Heart left ventricle (tissue), 16 donors: ENCODE data around the gene BRSK1. TPM values are rescaled to one million over a fixed set of nuclear protein-coding genes. Genes with fewer than 3 reads are reported as not detected.
A peak's percentile ranks its signal among the peaks of the same experiment; 100 is the strongest.

Experiments
- ATAC-seq, 4 donors: fragments of 200-7000 bp; cut with Tn5 transposase; one replicate each; pipeline ENCODE4 v1.9.1; 2020 to 2022; ENCODE audit warnings: moderate library complexity in 4 of 4, mild to moderate bottlenecking in 3 of 4, moderate number of reproducible peaks in 1 of 4
- DNase-seq, 5 donors: peaks; one replicate each; pipeline ENCODE4 v3.0.0-alpha.2; 2020
- H3K27ac ChIP-seq, 12 donors: fragments of 200-600 bp; sonication (generic) in 4 of 12; one replicate each; pipeline versions ENCODE4 v1.5.0 to v1.8.0; 2016 to 2022; ENCODE audit warnings: mild to moderate bottlenecking in 2 of 12
- H3K27me3 ChIP-seq, 9 donors: fragments of 200-600 bp; sonication (generic) in 2 of 9; one replicate each; pipeline versions ENCODE4 v1.5.1 to v1.8.0; 2016 to 2022; ENCODE audit warnings: mild to moderate bottlenecking in 3 of 9
- H3K36me3 ChIP-seq, 9 donors: fragments of 200-600 bp; sonication (generic) in 2 of 9; one replicate each; pipeline versions ENCODE4 v1.5.0 to v1.8.0; 2018 to 2022; ENCODE audit warnings: mild to moderate bottlenecking in 2 of 9
- H3K4me1 ChIP-seq, 12 donors: fragments of 200-600 bp; sonication (generic) in 4 of 12; one replicate each; pipeline versions ENCODE4 v1.5.0 to v1.8.0; 2016 to 2022; ENCODE audit warnings: mild to moderate bottlenecking in 3 of 12
- H3K4me3 ChIP-seq, 12 donors: fragments of 200-600 bp; sonication (generic) in 4 of 12; one replicate each; pipeline versions ENCODE4 v1.5.0 to v1.8.0; 2017 to 2022; ENCODE audit warnings: mild to moderate bottlenecking in 9 of 12, moderate library complexity in 4 of 12
- H3K9me3 ChIP-seq, 12 donors: fragments of 200-600 bp; sonication (generic) in 4 of 12; one replicate each; pipeline versions ENCODE4 v1.5.0 to v1.8.0; 2016 to 2022; ENCODE audit warnings: mild to moderate bottlenecking in 1 of 12
- POLR2A ChIP-seq, 2 donors: fragments of 450-650 bp; IDR thresholded peaks; one replicate each; pipeline ENCODE4 v1.6.1; 2017; ENCODE audit warnings: antibody characterized with exemption in 2 of 2, mild to moderate bottlenecking in 2 of 2, moderate library complexity in 2 of 2
- WGBS, 4 donors: extraction: QIAGEN DNeasy Blood & Tissue Kit in 2 of 4; methylation state at CpG; one replicate each; pipeline versions ENCODE4 v1.1.5 to v1.1.7; 2013 to 2018; 5-methylcytosine and 5-hydroxymethylcytosine counted together
- intact Hi-C, 10 donors: fragments of 100-400 bp; cut with DNase I; formaldehyde crosslinking; loops; one replicate each; pipeline versions ENCODE4 v1.11.1 to v1.14.2; 2022
- polyA plus RNA-seq, 2 donors: library from polyadenylated mRNA; stranded (reverse); fragments of 200-250 nt; gene quantifications; one replicate each; pipeline ENCODE4 v1.2.3, GENCODE V29; 2013
- total RNA-seq, 9 donors: library from RNA; depleted of rRNA in 2 of 9; stranded (reverse); fragments of >200 nt in 2 of 9; fragmentation: NEBNext Ultra II Directional in 3 of 9; extraction: Animal tissue kit (Norgen Biotek cat#: 25700) in 3 of 9; gene quantifications; one replicate each; pipeline versions ENCODE4 v1.1.0 to v1.2.4, GENCODE V29; 2016 to 2023
- TF ChIP-seq, protein P1 (sequence below), 12 donors: fragments of 200-600 bp; sonication (generic) in 4 of 12; IDR thresholded peaks; one replicate each; pipeline versions ENCODE4 v1.5.0 to v1.8.0; 2018 to 2022; ENCODE audit warnings: antibody characterized with exemption in 12 of 12, mild to moderate bottlenecking in 5 of 12
- donor health status: ischemic (EF 13 %, LVEDD 7.1; RV severe dilation, severe dysfunction).
- donor health status: healthy with polysubstance abuse.
- donor health status: DM: no; HTN: yes; CAD: no.
- donor health status: DM: no; HTN: no; CAD: no.
- donor health status: ischemic (EF 25% LVEDD 6.9; RV normal size, moderate dysfunction).
- donor health status: ischemic (EF 25% LVEDD 5.7; RV mildly dilated, moderate dysfunction).
- donor health status: healthy.
- donor health status: DM: yes; HTN: yes; CAD: no.
- donor health status: ischemic (EF 35%, LVEDD 5.7; RV mildly dilated, moderate dysfunction).
- donor health status: nonischemic (EF 11% LVEDD 7.7; RV severe dilation, severe dysfunction).
- donor health status: DM: yes; HTN: yes; CAD: no.
- donor health status: PGD.
- donor health status: ischemic (EF 29% LVEDD 5.4; RV normal size, mild dysfunction).
- donor health status: nonischemic (EF 23%, LVEDD 6.1; RV moderate dilation, normal function).

BRSK1 gene
- total and polyA plus RNA-seq, 11 donors = 1.6 to 7.4 (median 2.1) TPM

GRCh38 chr19:55265173-55265572 lies 18.6 kb upstream of the BRSK1 start:
- Histone ChIP-seq H3K4me1 (peaks cover 0 to 2% (median 0%) of the 10 kb centered on the region in 12 donors), H3K36me3 (peaks cover 0 to 17% (median 3%) of the 10 kb centered on the region in 9 donors), H3K27me3 (no peaks in the 10 kb centered on the region), H3K27ac (no peak overlapping the region), H3K4me3 (no peak overlapping the region), H3K9me3 (no peaks in the 10 kb centered on the region)
- no peak for DNase-seq
- 89 to 96% (median 92%) methylated on average over 16 of the region's 16 CpGs for WGBS, 4 donors
- no peak for ATAC-seq
- TF ChIP-seq, protein P1, sequence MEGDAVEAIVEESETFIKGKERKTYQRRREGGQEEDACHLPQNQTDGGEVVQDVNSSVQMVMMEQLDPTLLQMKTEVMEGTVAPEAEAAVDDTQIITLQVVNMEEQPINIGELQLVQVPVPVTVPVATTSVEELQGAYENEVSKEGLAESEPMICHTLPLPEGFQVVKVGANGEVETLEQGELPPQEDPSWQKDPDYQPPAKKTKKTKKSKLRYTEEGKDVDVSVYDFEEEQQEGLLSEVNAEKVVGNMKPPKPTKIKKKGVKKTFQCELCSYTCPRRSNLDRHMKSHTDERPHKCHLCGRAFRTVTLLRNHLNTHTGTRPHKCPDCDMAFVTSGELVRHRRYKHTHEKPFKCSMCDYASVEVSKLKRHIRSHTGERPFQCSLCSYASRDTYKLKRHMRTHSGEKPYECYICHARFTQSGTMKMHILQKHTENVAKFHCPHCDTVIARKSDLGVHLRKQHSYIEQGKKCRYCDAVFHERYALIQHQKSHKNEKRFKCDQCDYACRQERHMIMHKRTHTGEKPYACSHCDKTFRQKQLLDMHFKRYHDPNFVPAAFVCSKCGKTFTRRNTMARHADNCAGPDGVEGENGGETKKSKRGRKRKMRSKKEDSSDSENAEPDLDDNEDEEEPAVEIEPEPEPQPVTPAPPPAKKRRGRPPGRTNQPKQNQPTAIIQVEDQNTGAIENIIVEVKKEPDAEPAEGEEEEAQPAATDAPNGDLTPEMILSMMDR (IDR thresholded peaks at IDR 0.05) = no peak
- TF ChIP-seq POLR2A (IDR thresholded peaks at IDR 0.05) = no peak
- intact Hi-C loops = no loop called here

GRCh38 chr19:55265723-55266386 lies 17.9 kb upstream of the BRSK1 start:
- no peak for DNase-seq
- Histone ChIP-seq H3K36me3 (peaks cover 0 to 21% (median 4%) of the 10 kb centered on the region in 9 donors), H3K4me3 (no peak overlapping the region), H3K27me3 (no peaks in the 10 kb centered on the region), H3K27ac (no peak overlapping the region), H3K4me1 (no peaks in the 10 kb centered on the region), H3K9me3 (no peaks in the 10 kb centered on the region)
- ATAC-seq = peak in 1 of 4 donors; percentile 16
- 94 to 97% (median 95%) methylated on average over 12 of the region's 12 CpGs for WGBS, 4 donors
- TF ChIP-seq, protein P1 (IDR thresholded peaks at IDR 0.05) = no peak
- no peak for TF ChIP-seq POLR2A (IDR thresholded peaks at IDR 0.05)
- intact Hi-C loops = no loop called here

- no peaks in the 10 kb centered on the region for H3K27me3 ChIP-seq
- H3K9me3 ChIP-seq = no peaks in the 10 kb centered on the region
- 96 to 99% (median 98%) methylated on average over 3 of the region's 3 CpGs for WGBS, 4 donors
- no peaks in the 10 kb centered on the region for H3K4me1 ChIP-seq
- no peak overlapping the region for H3K27ac ChIP-seq
- no peak overlapping the region for H3K4me3 ChIP-seq
- peaks cover 0 to 26% (median 5%) of the 10 kb centered on the region in 9 donors for H3K36me3 ChIP-seq
- intact Hi-C loops = no loop called here
- ATAC-seq = no peak
- TF ChIP-seq, protein P1 (IDR thresholded peaks at IDR 0.05) = no peak
- TF ChIP-seq POLR2A (IDR thresholded peaks at IDR 0.05) = no peak
- no peak for DNase-seq
Measured at GRCh38 chr19:55266404-55266803, 17.4 kb upstream of the BRSK1 start.

- DNase-seq = no peak
- Histone ChIP-seq H3K27me3 (no peaks in the 10 kb centered on the region), H3K27ac (no peak overlapping the region), H3K4me1 (no peaks in the 10 kb centered on the region), H3K36me3 (peaks cover 0 to 31% (median 9%) of the 10 kb centered on the region in 9 donors), H3K9me3 (no peaks in the 10 kb centered on the region), H3K4me3 (no peak overlapping the region)
- 96 to 99% (median 97%) methylated on average over 4 of the region's 4 CpGs for WGBS, 4 donors
- intact Hi-C loops = no loop called here
- no peak for TF ChIP-seq POLR2A (IDR thresholded peaks at IDR 0.05)
- TF ChIP-seq, protein P1 (IDR thresholded peaks at IDR 0.05) = no peak
- ATAC-seq = no peak
Measured at GRCh38 chr19:55266840-55267239, 17.0 kb upstream of the BRSK1 start.
